ENCODE data around the gene WNT3A. TPM values are rescaled to one million over a fixed set of nuclear protein-coding genes. Genes with fewer than 3 reads are reported as not detected.
A peak's percentile ranks its signal among the peaks of the same experiment; 100 is the strongest.

The WNT3A gene
- total RNA-seq, 2 donors from 2014 or later, result not detected

DNA sequence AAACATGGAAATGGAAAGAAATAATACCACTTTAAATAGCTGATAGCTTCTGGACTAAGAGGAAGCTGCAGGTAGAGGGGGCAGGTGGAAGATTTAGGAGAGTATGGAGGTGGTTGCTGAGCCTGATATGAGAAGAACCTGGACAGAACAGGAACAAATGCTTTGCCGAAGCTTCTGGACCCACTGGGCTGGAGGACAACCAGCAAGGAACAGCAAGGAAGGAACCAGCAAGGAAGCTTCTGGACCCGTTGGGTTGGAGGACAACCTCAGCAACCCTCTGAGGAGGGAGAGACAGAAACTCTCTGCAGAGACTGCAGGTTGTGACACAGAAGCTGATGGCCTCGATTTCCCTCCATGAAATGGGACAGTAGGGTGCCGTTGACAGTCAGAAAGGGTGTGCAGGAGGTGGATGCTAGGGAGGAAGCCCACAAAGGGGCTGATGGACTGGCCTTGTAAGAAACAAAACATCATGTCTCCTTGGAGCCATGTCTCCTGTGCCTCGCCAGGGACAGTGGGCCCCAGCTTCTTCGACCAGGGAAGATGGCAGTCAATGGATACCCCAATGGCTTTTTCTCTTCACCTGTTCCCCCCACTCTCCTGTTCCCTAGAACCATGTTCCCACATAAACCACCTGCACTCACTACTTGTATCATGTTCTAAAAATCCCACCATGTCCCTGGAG is 8.3 kb upstream of the WNT3A start:
- Histone ChIP-seq H3K4me1 (no peaks in the 10 kb centered on the region), H3K9me3 (peaks cover 0 to 25% of the 10 kb centered on the region in 2 donors), H3K36me3 (no peaks in the 10 kb centered on the region), H3K27me3 (no peaks in the 10 kb centered on the region), H3K27ac (no peak overlapping the region), H3K4me3 (no peak overlapping the region)
- no peak for TF ChIP-seq CTCF (IDR thresholded peaks at IDR 0.05)
- peak; percentile 16 for DNase-seq (ENCODE audit: low spot score)

GRCh38 chr1:227999056-227999930 is 7.5 kb upstream of the WNT3A start:
- H3K27me3 ChIP-seq, result peaks cover 0 to 4% of the 10 kb centered on the region in 2 donors
- H3K4me1 ChIP-seq, result no peaks in the 10 kb centered on the region
- H3K36me3 ChIP-seq, result no peaks in the 10 kb centered on the region
- peaks cover 0 to 25% of the 10 kb centered on the region in 2 donors for H3K9me3 ChIP-seq
- peak; percentile 44 to 72 for TF ChIP-seq CTCF (IDR thresholded peaks at IDR 0.05)
- peak; percentile 58 for DNase-seq (ENCODE audit: low spot score)
- no peak overlapping the region for H3K27ac ChIP-seq
- H3K4me3 ChIP-seq, result no peak overlapping the region

GRCh38 chr1:228000416-228000815 is 6.4 kb upstream of the WNT3A start:
- no peaks in the 10 kb centered on the region for H3K36me3 ChIP-seq
- no peak overlapping the region for H3K27ac ChIP-seq
- H3K4me1 ChIP-seq, result no peaks in the 10 kb centered on the region
- peaks cover 0 to 25% of the 10 kb centered on the region in 2 donors for H3K9me3 ChIP-seq
- H3K27me3 ChIP-seq, result peaks cover 0 to 16% of the 10 kb centered on the region in 2 donors
- DNase-seq (ENCODE audit: low spot score), result peak; percentile 7
- TF ChIP-seq CTCF (IDR thresholded peaks at IDR 0.05), result no peak
- no peak overlapping the region for H3K4me3 ChIP-seq

- Histone ChIP-seq H3K36me3 (no peaks in the 10 kb centered on the region), H3K27ac (no peak overlapping the region), H3K9me3 (peaks cover 0 to 19% of the 10 kb centered on the region in 2 donors), H3K27me3 (peaks cover 0 to 16% of the 10 kb centered on the region in 2 donors), H3K4me1 (no peaks in the 10 kb centered on the region), H3K4me3 (no peak overlapping the region)
- DNase-seq (ENCODE audit: low spot score), result peak; percentile 26
- no peak for TF ChIP-seq CTCF (IDR thresholded peaks at IDR 0.05)
These were observed 5.8 kb upstream of the WNT3A start for GRCh38 chr1:228000836-228001563.

DNA sequence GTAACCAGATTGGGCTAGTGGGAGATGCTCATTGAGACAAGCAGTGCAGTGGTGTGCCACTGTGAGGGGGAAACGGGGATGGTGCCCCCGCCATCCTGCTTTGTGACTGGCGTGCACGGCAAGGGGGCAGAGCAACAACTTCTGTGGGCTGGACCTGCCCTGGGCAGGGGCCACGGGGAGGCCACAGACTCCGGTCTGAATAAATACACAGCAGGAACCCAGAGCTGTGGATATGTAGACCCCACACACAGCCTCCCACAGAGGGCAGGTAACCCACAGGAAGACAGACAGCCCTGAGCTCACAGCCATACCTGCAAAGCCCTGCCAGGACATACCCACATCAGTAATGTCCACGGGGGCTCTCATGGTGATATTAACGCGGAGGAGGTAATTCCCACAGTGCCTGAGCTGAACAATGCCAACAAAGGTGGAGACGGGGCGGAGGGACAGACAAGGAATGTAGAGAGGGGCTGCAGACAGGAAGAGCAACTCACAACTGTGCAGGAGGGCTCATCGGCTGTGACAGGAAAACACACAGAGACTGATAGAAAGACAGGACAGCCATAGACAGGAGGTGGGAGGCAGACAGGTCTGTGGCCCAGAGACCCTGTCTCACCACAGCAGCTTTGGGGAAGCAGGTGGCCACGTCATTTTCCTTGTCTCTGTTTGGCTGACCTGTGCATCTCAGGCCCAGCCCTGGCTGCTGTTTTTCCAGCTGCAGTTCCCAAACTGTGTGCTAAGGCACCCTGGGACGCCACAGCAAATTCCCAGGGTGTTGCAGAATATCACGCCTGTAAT is 4.9 kb upstream of the WNT3A start:
- TF ChIP-seq CTCF (IDR thresholded peaks at IDR 0.05), result no peak
- Histone ChIP-seq H3K27ac (no peak overlapping the region), H3K4me3 (no peak overlapping the region), H3K36me3 (no peaks in the 10 kb centered on the region), H3K4me1 (no peaks in the 10 kb centered on the region), H3K27me3 (peaks cover 0 to 16% of the 10 kb centered on the region in 2 donors), H3K9me3 (peaks cover 0 to 12% of the 10 kb centered on the region in 2 donors)
- peak; percentile 26 for DNase-seq (ENCODE audit: low spot score)

Measured in right atrium auricular region (tissue), 2 donors.